ENCODE measurements around the gene SEMA3D. TPM values are rescaled to one million over a fixed set of nuclear protein-coding genes. Genes with fewer than 3 reads are reported as not detected.

SEMA3D gene
- total RNA-seq, 3 donors from 2014 or later, result 3.5 to 7.5 (median 7.0) TPM

- TF ChIP-seq POLR2A (IDR thresholded peaks at IDR 0.05), result no peak
- no peak overlapping the region for H3K4me3 ChIP-seq
- H3K27ac ChIP-seq, result no peak overlapping the region
- DNase-seq (ENCODE audit: low spot score in 2 of 2), result no peak
- no peaks in the 10 kb centered on the region for H3K4me1 ChIP-seq
- no peaks in the 10 kb centered on the region for H3K27me3 ChIP-seq
- H3K36me3 ChIP-seq, result no peaks in the 10 kb centered on the region
- intact Hi-C loops (cut with DNase I; ENCODE audit: low total_unique reads), result no loop called here
- no peaks in the 10 kb centered on the region for H3K9me3 ChIP-seq
Measured at GRCh38 chr7:85014936-85015660, 171.8 kb downstream of the SEMA3D start.

GRCh38 chr7:85011127-85011526, 175.7 kb downstream of the SEMA3D start:
- H3K4me1 ChIP-seq, result no peaks in the 10 kb centered on the region
- intact Hi-C loops (cut with DNase I; ENCODE audit: low total_unique reads), result no loop called here
- no peak overlapping the region for H3K4me3 ChIP-seq
- no peaks in the 10 kb centered on the region for H3K9me3 ChIP-seq
- no peak for TF ChIP-seq CTCF (IDR thresholded peaks at IDR 0.05)
- TF ChIP-seq POLR2AphosphoS5 (IDR thresholded peaks at IDR 0.05), result no peak
- TF ChIP-seq POLR2A (IDR thresholded peaks at IDR 0.05), result no peak
- H3K36me3 ChIP-seq, result no peaks in the 10 kb centered on the region
- DNase-seq (ENCODE audit: low spot score in 2 of 2), result no peak
- H3K27me3 ChIP-seq, result no peaks in the 10 kb centered on the region
- no peak overlapping the region for H3K27ac ChIP-seq

- no peaks in the 10 kb centered on the region for H3K27me3 ChIP-seq
- no peak for DNase-seq (ENCODE audit: low spot score in 2 of 2)
- TF ChIP-seq POLR2A (IDR thresholded peaks at IDR 0.05) (no peak), CTCF (IDR thresholded peaks at IDR 0.05) (no peak), POLR2AphosphoS5 (IDR thresholded peaks at IDR 0.05) (no peak)
- H3K27ac ChIP-seq, result no peak overlapping the region
- H3K4me1 ChIP-seq, result no peaks in the 10 kb centered on the region
- H3K9me3 ChIP-seq, result no peaks in the 10 kb centered on the region
- H3K36me3 ChIP-seq, result no peaks in the 10 kb centered on the region
- intact Hi-C loops (cut with DNase I; ENCODE audit: low total_unique reads), result no loop called here
- no peak overlapping the region for H3K4me3 ChIP-seq
Measured at GRCh38 chr7:85010306-85010705, 176.6 kb downstream of the SEMA3D start.

- Histone ChIP-seq H3K4me3 (no peak overlapping the region), H3K4me1 (no peaks in the 10 kb centered on the region), H3K27me3 (no peaks in the 10 kb centered on the region), H3K36me3 (no peaks in the 10 kb centered on the region), H3K27ac (no peak overlapping the region), H3K9me3 (no peaks in the 10 kb centered on the region)
- intact Hi-C loops (cut with DNase I; ENCODE audit: low total_unique reads), result no loop called here
- DNase-seq (ENCODE audit: low spot score in 2 of 2), result no peak
- TF ChIP-seq CTCF (IDR thresholded peaks at IDR 0.05) (no peak), POLR2AphosphoS5 (IDR thresholded peaks at IDR 0.05) (no peak), POLR2A (IDR thresholded peaks at IDR 0.05) (no peak)
Measured at GRCh38 chr7:85006754-85007153, 180.1 kb downstream of the SEMA3D start.

GRCh38 chr7:85004402-85004801, 182.5 kb downstream of the SEMA3D start:
- no peak for DNase-seq (ENCODE audit: low spot score in 2 of 2)

More at GRCh38 chr7:85004402-85004801, 182.5 kb downstream of the SEMA3D start:
- Histone ChIP-seq H3K9me3 (no peaks in the 10 kb centered on the region), H3K4me1 (no peaks in the 10 kb centered on the region), H3K4me3 (no peak overlapping the region), H3K27ac (no peak overlapping the region), H3K27me3 (no peaks in the 10 kb centered on the region), H3K36me3 (no peaks in the 10 kb centered on the region)
- TF ChIP-seq POLR2A (IDR thresholded peaks at IDR 0.05) (no peak), POLR2AphosphoS5 (IDR thresholded peaks at IDR 0.05) (no peak), CTCF (IDR thresholded peaks at IDR 0.05) (no peak)
- intact Hi-C loops (cut with DNase I; ENCODE audit: low total_unique reads), result no loop called here

Data from breast epithelium (tissue), 4 donors.